Nephron (organoid): Measurements from ENCODE around the gene DHX35.
A peak's percentile ranks its signal among the peaks of the same experiment; 100 is the strongest.

ENCODE experiments used
- H3K27ac Mint-ChIP-seq, 3 experiments: 2 replicates each; pipeline ENCODE4 v1.8.0; 2020; ENCODE audit warnings: mixed read lengths in 3 of 3, mild to moderate bottlenecking in 2 of 3, moderate library complexity in 1 of 3
- H3K27me3 Mint-ChIP-seq: 2 replicates; pipeline ENCODE4 v1.8.0; 2021; ENCODE audit warnings: low read depth, mild to moderate bottlenecking, moderate library complexity, mixed read lengths
- H3K36me3 Mint-ChIP-seq: 2 replicates; pipeline ENCODE4 v1.8.0; 2020; ENCODE audit warnings: low read depth, mixed read lengths
- H3K4me1 Mint-ChIP-seq: 2 replicates; pipeline ENCODE4 v1.8.0; 2020; ENCODE audit warnings: mixed read lengths
- H3K4me3 Mint-ChIP-seq, 3 experiments: 2 replicates each; pipeline ENCODE4 v1.8.0; 2020; ENCODE audit warnings: mild to moderate bottlenecking in 3 of 3, mixed read lengths in 3 of 3, moderate library complexity in 2 of 3
- H3K9me3 Mint-ChIP-seq: 2 replicates; pipeline ENCODE4 v1.8.0; 2020; ENCODE audit warnings: mixed read lengths
- TF ChIP-seq, protein P1 (sequence below), 3 experiments: fragments of 200-600 bp; sonication (generic); IDR thresholded peaks; one replicate each; pipeline ENCODE4 v1.5.0; 2021; ENCODE audit warnings: antibody characterized with exemption in 3 of 3; ENCODE audit not compliant: unreplicated experiment in 3 of 3

DHX35 gene

GRCh38 chr20:38975539-38976120 is 13.5 kb downstream of the DHX35 start:
- no peaks in the 10 kb centered on the region for H3K9me3 Mint-ChIP-seq
- no peak overlapping the region for H3K27ac Mint-ChIP-seq
- H3K4me1 Mint-ChIP-seq = no peaks in the 10 kb centered on the region
- no peaks in the 10 kb centered on the region for H3K27me3 Mint-ChIP-seq
- H3K4me3 Mint-ChIP-seq = no peak overlapping the region
- TF ChIP-seq, protein P1, sequence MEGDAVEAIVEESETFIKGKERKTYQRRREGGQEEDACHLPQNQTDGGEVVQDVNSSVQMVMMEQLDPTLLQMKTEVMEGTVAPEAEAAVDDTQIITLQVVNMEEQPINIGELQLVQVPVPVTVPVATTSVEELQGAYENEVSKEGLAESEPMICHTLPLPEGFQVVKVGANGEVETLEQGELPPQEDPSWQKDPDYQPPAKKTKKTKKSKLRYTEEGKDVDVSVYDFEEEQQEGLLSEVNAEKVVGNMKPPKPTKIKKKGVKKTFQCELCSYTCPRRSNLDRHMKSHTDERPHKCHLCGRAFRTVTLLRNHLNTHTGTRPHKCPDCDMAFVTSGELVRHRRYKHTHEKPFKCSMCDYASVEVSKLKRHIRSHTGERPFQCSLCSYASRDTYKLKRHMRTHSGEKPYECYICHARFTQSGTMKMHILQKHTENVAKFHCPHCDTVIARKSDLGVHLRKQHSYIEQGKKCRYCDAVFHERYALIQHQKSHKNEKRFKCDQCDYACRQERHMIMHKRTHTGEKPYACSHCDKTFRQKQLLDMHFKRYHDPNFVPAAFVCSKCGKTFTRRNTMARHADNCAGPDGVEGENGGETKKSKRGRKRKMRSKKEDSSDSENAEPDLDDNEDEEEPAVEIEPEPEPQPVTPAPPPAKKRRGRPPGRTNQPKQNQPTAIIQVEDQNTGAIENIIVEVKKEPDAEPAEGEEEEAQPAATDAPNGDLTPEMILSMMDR (IDR thresholded peaks at IDR 0.05; ENCODE audit: unreplicated experiment in 3 of 3) = no peak
- peaks cover 26% of the 10 kb centered on the region for H3K36me3 Mint-ChIP-seq

- H3K27me3 Mint-ChIP-seq = no peaks in the 10 kb centered on the region
- TF ChIP-seq, protein P1 (IDR thresholded peaks at IDR 0.05; ENCODE audit: unreplicated experiment in 3 of 3) = no peak
- H3K27ac Mint-ChIP-seq = no peak overlapping the region
- H3K4me3 Mint-ChIP-seq = no peak overlapping the region
- peaks cover 7% of the 10 kb centered on the region for H3K36me3 Mint-ChIP-seq
- H3K4me1 Mint-ChIP-seq = no peaks in the 10 kb centered on the region
- no peaks in the 10 kb centered on the region for H3K9me3 Mint-ChIP-seq
Observed at GRCh38 chr20:38979434-38979833, 17.3 kb downstream of the DHX35 start.

DNA sequence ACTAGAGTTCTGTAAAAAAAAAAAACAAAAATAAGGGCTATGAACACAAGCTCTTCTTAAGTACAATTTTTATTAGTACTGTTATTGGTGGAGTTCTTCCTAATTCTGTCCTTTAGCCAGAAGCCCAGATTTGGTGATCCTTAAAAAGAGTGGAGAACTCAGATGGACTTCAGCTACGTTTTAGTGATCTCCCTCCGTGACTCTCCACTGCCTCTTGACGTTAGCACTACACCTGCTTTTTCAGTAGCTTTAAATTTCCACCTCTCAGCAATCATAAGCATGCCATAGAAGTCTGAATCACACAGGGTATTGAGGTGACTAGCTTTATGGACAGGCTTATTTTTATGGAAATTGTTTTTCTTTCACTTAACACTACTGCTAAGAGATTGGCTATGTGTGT is 17.7 kb downstream of the DHX35 start:
- peaks cover 4% of the 10 kb centered on the region for H3K36me3 Mint-ChIP-seq
- no peak overlapping the region for H3K27ac Mint-ChIP-seq
- TF ChIP-seq, protein P1 (IDR thresholded peaks at IDR 0.05; ENCODE audit: unreplicated experiment in 3 of 3) = no peak
- H3K27me3 Mint-ChIP-seq = no peaks in the 10 kb centered on the region
- H3K4me3 Mint-ChIP-seq = no peak overlapping the region
- no peaks in the 10 kb centered on the region for H3K9me3 Mint-ChIP-seq
- H3K4me1 Mint-ChIP-seq = no peaks in the 10 kb centered on the region

DNA sequence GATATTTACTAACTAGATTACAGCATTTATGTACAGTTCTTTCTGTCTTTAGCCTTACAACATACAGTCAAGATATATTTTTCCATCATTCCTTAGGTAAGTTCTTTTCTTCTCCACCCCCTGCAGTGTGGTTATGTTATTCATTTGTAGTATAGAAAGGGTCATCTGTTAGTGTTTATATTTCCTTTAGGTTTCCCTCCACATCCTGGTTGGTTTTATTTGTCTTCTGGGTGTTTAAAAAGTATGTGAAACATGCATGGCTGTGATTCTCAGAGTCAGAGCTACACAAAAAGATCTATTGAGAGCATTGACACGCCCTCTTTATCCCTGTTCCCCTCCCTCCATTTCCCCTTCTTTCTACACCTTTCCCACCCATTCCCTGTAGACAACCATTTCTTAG is 20.1 kb downstream of the DHX35 start:
- H3K4me1 Mint-ChIP-seq = no peaks in the 10 kb centered on the region
- H3K27ac Mint-ChIP-seq = no peak overlapping the region
- H3K9me3 Mint-ChIP-seq = no peaks in the 10 kb centered on the region
- no peak overlapping the region for H3K4me3 Mint-ChIP-seq
- TF ChIP-seq, protein P1 (IDR thresholded peaks at IDR 0.05; ENCODE audit: unreplicated experiment in 3 of 3) = no peak
- H3K27me3 Mint-ChIP-seq = no peaks in the 10 kb centered on the region
- H3K36me3 Mint-ChIP-seq = peaks cover 4% of the 10 kb centered on the region

GRCh38 chr20:38985060-38985459 is 22.9 kb downstream of the DHX35 start:
- peaks cover 28% of the 10 kb centered on the region for H3K36me3 Mint-ChIP-seq
- no peaks in the 10 kb centered on the region for H3K4me1 Mint-ChIP-seq
- TF ChIP-seq, protein P1 (IDR thresholded peaks at IDR 0.05; ENCODE audit: unreplicated experiment in 3 of 3) = no peak
- peak overlapping the region in 1 of 3 experiments; percentile 34 for H3K27ac Mint-ChIP-seq
- no peak overlapping the region for H3K4me3 Mint-ChIP-seq
- H3K27me3 Mint-ChIP-seq = no peaks in the 10 kb centered on the region
- peaks cover 3% of the 10 kb centered on the region for H3K9me3 Mint-ChIP-seq

DNA sequence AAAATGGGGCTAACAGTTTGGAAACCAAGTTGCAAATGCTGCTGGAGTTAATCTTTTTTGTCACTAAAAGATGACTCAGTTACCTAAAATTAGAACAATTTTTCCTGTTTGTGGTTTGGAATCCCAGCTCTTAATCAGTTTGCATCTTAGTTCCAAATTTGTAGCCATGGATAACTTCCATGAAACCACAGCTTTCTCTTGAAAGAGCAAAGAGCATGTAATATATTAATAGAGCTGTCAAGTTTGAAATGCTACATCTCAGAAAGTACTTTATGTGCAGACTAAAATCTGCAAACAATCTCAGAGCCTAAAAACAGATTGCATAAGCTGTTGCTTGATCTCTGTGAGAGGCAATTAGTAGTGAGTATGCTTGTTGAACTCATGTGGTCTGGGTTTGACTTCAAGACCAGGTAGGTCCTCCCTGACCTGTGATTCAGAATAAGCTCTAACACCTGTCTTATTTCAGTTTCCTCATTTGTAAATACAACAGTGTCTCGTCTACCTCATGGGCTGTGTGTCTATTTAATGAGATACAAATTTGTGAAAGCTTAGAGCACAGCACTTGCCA is 23.5 kb downstream of the DHX35 start:
- peak overlapping the region in 1 of 3 experiments; percentile 34 for H3K27ac Mint-ChIP-seq
- H3K9me3 Mint-ChIP-seq = peaks cover 3% of the 10 kb centered on the region
- H3K4me3 Mint-ChIP-seq = no peak overlapping the region
- TF ChIP-seq, protein P1 (IDR thresholded peaks at IDR 0.05; ENCODE audit: unreplicated experiment in 3 of 3) = no peak
- H3K4me1 Mint-ChIP-seq = no peaks in the 10 kb centered on the region
- no peaks in the 10 kb centered on the region for H3K27me3 Mint-ChIP-seq
- peaks cover 30% of the 10 kb centered on the region for H3K36me3 Mint-ChIP-seq
